Liver (tissue), 4 donors: ENCODE data around the gene LAMTOR5. TPM values are rescaled to one million over a fixed set of nuclear protein-coding genes. Genes with fewer than 3 reads are reported as not detected.

ENCODE experiments used
- polyA plus RNA-seq, 2 donors: library from polyadenylated mRNA; stranded (reverse) in 1 of 2; unstranded in 1 of 2; fragments of 200-250 nt in 1 of 2; fragments of >200 nt in 1 of 2; fragmentation: Nextera tagmentation in 1 of 2; extraction: Ambion mirVana in 1 of 2; gene quantifications; one replicate each; pipeline versions ENCODE4 v1.2.1 to v1.2.3, GENCODE V29; 2013 to 2015
- total RNA-seq, 2 donors: library from RNA; depleted of rRNA; stranded (reverse); fragments of >200 nt; gene quantifications; one replicate each; pipeline ENCODE4 v1.2.3, GENCODE V29; 2014
- donor health status: healthy.
- donor health status: healthy.
- donor health status: healthy.

Gene LAMTOR5
- total and polyA plus RNA-seq, 4 donors = 30.0 to 182 (median 94.3) TPM

Other genes starting within 250 kb of the LAMTOR5 start
- gene KCNC4, start 197.4 kb downstream of the LAMTOR5 start, total RNA-seq = 1 to 10 TPM; 1.0 to 2.5 TPM
- gene KCNC4, start 197.4 kb downstream of the LAMTOR5 start, polyA plus RNA-seq = 1 to 10 TPM in 1 of 2 donors, under 1 TPM in 1; 0.46 to 1.9 TPM
- 10 to 100 TPM; 27.2 to 34.0 TPM for gene RBM15, start 68.3 kb downstream of the LAMTOR5 start, total RNA-seq
- 1 to 10 TPM; 2.4 to 2.8 TPM for gene RBM15, start 68.3 kb downstream of the LAMTOR5 start, polyA plus RNA-seq
- 1 to 10 TPM; 1.8 TPM for gene SLC16A4, start 16.7 kb downstream of the LAMTOR5 start, total RNA-seq
- gene SLC16A4, start 16.7 kb downstream of the LAMTOR5 start, polyA plus RNA-seq = 1 to 10 TPM in 1 of 2 donors, under 1 TPM in 1; 0.72 to 1.4 TPM
- not detected for gene PROK1, start 43.5 kb upstream of the LAMTOR5 start, total RNA-seq
- gene PROK1, start 43.5 kb upstream of the LAMTOR5 start, polyA plus RNA-seq = under 1 TPM in 1 of 2 donors, not detected in 1; 0.03 TPM
- gene KCNA10, start 111.5 kb upstream of the LAMTOR5 start, total RNA-seq = not detected
- not detected for gene KCNA10, start 111.5 kb upstream of the LAMTOR5 start, polyA plus RNA-seq
- under 1 TPM in 1 of 2 donors, not detected in 1; 0.08 TPM for gene KCNA2, start 198.7 kb upstream of the LAMTOR5 start, total RNA-seq
- gene KCNA2, start 198.7 kb upstream of the LAMTOR5 start, polyA plus RNA-seq = under 1 TPM in 1 of 2 donors, not detected in 1; 0.02 TPM